Measurements from ENCODE around the gene BHLHE23.

Gene BHLHE23

DNA sequence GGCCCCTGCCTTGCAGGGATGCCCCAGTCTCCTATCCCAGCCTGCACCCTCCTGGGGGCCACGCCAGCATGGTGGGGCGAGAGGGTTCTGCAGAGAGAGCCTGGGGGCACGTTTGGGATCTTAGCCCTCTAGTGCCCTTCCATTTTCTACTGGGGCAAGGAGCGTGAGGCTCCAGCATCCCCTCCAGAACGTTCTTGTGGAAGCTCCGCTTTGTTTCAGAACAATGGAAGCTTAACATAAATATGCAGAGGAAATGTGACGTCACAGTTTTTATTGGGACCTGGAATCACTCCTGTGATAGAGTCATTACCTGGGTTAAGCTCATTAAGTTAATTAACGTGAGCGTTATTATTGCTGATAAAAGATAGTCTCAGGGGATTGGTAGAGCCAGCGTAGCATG, 19.6 kb downstream of the BHLHE23 start:
- DNase-seq, result no peak

GRCh38 chr20:62986257-62986800, 20.4 kb downstream of the BHLHE23 start:
- DNase-seq, result no peak

DNA sequence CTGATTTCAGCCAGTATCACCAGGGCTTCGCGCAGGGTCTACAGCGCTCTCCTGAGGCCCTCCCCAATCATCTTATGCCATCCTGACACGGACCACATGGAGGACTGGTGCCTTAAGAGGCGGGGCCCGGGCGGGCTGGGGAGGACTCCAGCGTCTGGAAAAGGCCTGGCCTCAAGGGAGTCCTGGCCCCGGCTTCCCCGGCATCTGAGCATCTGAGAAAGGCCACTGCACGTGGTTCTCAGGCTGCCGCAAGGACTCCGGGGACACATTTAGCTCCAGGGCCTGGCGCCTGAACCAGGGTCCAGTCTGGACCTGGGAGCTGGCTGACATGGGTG, 21.4 kb downstream of the BHLHE23 start:
- DNase-seq, result no peak

GRCh38 chr20:62984666-62985443, 21.9 kb downstream of the BHLHE23 start:
- no peak for DNase-seq

DNA sequence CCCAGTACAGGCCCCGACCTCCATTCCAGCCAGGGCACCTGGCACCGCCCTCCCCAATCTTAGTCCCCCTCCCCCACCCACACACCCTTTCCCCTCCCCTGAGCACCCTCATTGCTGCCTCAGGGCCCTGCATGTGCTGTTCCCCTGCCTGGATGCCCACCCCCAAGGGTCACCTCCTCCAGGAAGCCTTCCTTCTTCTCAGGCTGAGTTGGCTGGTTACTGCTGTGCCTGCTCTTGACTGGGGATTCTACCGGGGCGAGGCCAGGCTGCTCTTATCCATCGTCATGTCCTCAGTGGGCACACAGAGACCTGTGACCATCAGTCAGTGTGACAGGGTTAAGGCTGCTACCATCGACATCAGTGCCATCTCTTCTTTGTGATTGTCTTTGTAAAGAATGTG, 23.6 kb downstream of the BHLHE23 start:
- DNase-seq, result no peak

GRCh38 chr20:62982124-62983075, 24.4 kb downstream of the BHLHE23 start:
- DNase-seq, result no peak

- no peak for DNase-seq
Observed at GRCh38 chr20:62980970-62981369, 25.8 kb downstream of the BHLHE23 start.

DNA sequence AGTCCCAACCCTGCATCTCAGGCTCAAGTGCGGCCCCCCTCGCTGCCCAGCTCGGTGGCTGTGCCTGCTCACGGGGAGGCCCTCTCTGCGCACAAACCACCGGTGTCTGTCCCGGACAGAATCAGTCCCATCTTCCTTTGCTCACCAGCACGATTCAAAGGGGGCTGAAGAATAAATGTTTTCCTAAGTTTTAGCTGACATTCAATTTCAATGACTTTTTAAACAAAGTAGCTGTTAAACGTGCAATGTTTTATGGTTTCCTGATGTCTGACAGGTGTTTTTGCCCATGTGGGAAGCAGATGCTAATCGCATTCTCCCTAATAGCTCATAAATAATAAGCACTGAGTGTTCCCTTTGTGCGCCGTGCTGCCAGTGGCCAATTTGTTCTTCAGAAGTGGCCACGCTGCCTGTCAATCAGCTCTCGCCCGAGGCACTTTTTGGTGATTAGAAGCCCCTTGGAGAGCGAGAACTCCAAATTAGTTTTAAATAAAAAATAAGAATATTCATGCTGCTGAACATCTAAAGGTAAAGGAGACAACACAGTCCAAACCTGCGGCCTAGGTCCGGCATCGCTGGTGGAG, 26.3 kb downstream of the BHLHE23 start:
- no peak for DNase-seq

GRCh38 chr20:62979876-62980373, 26.8 kb downstream of the BHLHE23 start:
- no peak for DNase-seq

DNA sequence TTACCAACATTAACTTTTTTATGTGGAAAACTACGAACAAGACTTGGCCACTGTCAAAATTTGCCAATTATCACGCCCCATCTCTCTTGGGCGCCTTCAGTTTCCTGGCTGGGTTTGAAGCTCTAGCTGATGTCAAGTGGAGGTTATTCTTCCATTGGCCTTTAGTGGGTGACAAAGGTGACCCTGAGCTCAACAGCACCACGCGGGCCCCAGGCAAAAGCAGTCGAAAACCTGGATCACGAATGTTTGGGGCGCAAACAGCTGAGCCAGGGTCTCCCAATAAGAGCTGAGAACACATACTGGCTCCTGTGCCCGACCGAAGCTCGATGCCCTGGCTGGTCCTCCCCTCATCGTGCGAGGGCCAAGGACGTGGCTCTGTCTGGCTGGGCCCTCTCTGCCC, 27.5 kb downstream of the BHLHE23 start:
- DNase-seq, result no peak

DNA sequence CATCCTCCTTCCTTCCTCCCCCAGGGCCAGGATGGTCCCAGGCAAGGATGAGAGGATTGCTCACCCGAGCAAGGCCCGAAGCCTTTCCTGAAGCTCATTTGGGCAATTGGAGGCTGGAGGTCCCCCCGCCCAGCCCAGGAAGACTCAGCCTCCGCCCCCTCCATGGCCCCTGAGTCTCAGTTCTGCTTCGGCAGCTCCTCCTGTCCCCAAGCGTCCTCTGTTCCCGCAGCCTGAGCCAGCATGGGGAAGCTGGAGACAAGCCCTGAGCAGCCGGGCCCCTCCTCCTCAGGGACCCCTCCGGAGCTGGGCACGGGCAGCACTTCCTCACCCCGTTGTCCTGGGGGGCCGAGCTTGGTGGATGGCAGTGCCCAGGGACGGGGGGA, 28.2 kb downstream of the BHLHE23 start:
- no peak for DNase-seq

- peak; percentile 81 for DNase-seq
Observed at GRCh38 chr20:62977613-62978560, 28.9 kb downstream of the BHLHE23 start.

GRCh38 chr20:62976886-62977285, 29.9 kb downstream of the BHLHE23 start:
- no peak for DNase-seq

DNA sequence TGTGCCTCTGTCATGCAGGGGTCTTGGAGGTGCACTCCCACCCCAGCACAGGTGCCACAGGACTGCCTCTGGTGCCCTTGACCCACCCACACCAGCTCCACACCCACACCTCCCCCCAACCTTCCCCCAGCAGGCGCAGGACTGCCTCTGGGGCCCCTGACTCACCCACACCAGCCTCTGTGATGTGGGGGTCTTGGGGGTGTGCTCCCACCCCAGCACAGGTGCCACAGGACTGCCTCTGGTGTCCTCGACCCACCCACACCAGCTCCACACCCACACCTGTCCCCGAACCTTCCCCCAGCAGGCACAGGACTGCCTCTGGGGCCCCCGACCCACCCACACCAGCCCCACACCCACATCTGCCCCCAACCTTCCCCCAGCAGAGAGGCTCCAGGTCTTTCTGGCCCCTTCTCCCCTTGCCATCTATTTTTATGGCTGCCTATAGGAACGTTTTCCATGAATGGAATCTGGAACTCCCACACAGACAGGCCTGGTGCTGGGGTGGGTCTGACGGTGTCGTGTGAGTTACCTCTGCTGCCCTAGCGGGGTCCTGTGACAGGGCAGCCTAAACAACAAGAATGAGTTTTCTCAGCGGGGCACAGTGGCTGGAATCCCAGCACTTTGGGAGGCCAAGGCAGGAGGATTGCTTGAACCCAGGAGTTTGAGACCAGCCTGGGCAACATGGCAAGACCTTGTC, 30.8 kb downstream of the BHLHE23 start:
- DNase-seq, result no peak

DNA sequence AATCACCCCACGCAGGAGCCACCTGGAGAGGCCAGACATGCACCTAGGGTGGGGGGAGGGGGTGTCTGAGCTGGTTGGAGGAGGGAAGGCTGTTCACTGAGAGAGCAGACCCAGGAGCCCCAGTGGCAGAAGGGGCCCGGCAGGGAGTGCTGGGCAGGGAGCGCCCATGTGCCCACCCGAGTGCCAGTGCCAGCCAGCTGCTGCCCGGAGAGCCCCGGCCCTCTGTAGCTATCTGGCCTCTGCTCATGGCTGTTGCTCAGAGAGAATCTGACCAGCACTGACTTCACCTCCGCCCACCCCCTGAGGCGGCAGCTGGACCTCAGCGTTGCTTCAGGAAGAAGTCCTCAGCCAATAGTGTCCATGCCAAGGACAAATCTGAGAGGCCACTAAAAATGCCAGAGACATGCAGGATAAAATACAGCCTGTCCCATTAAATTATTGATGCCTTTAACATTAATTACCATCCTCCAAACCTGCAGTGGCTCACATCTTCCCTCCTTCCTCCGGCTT, 31.5 kb downstream of the BHLHE23 start:
- no peak for DNase-seq

GRCh38 chr20:62972845-62973745, 33.7 kb downstream of the BHLHE23 start:
- DNase-seq, result no peak

DNA sequence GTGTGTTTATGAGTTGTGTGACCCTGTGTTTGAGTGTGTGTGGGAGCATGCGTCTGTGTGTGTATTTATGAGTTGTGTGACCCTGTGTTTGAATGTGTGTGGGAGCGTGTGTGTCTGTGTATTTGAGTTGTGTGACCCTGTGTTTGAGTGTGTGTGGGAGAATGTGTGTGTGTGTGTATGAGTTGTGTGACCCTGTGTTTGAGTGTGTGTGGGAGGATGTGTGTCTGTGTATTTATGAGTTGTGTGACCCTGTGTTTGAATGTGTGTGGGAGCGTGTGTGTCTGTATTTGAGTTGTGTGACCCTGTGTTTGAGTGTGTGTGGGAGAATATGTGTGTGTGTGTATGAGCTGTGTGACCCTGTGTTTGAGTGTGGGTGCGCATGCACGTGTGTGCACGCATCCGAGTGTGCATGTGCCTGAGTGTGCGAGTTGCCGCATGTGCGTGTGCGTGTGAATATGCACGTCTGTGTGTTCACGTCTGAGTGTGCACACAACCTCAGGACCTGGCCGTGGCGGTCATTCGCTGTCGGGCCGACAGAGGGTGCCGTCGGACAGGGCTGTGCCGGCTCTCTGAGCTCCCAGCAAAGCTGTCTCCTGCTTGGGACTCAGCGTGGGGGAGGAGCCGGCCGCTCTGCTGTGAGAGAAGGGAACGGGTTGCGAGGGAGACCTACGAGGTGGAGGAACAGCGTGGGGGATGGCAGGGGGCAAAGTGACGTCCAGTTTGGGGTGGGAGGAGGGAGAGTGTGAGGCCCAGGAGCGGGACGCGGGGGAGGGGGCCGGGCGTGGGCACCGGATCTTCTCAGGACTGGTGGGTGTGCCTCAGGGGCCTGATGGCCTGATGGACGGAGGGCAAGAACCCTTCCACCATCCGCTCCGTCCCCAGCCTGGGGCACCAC, 34.6 kb downstream of the BHLHE23 start:
- peak; percentile 79 for DNase-seq

GRCh38 chr20:62971211-62971949, 35.4 kb downstream of the BHLHE23 start:
- DNase-seq, result no peak

Measured in CD4-positive, alpha-beta T cell treated with Interleukin-4 for 4 hours (primary cell).